ENCODE measurements around the gene SPRN.
"Not testable (repeated sequence)": the region's sequence is repeated elsewhere in the genome, so short reads cannot be mapped to it uniquely, and the experiment has no call there.

The SPRN gene

GRCh38 chr10:133442967-133443924 lies 18.8 kb upstream of the SPRN start:
- TF ChIP-seq CTCF (IDR thresholded peaks at IDR 0.05; ENCODE audit: low read depth, low read length) = no peak
- no peak for DNase-seq (ENCODE audit: low read depth in 2 of 2)
- no peak overlapping the region for H3K4me3 ChIP-seq (replicated peaks in 1 of 2; ENCODE audit: low read depth in 2 of 2, low read length in 2 of 2)

- DNase-seq (ENCODE audit: low read depth in 2 of 2) = no peak
- no peak overlapping the region for H3K4me3 ChIP-seq (replicated peaks in 1 of 2; ENCODE audit: low read depth in 2 of 2, low read length in 2 of 2)
- TF ChIP-seq CTCF (IDR thresholded peaks at IDR 0.05; ENCODE audit: low read depth, low read length) = no peak
These were observed 18.0 kb upstream of the SPRN start for GRCh38 chr10:133442191-133442966.

- no peak for DNase-seq (ENCODE audit: low read depth in 2 of 2)
- H3K4me3 ChIP-seq (replicated peaks in 1 of 2; ENCODE audit: low read depth in 2 of 2, low read length in 2 of 2) = no peak overlapping the region
- TF ChIP-seq CTCF (IDR thresholded peaks at IDR 0.05; ENCODE audit: low read depth, low read length) = no peak
These were observed 17.4 kb upstream of the SPRN start for GRCh38 chr10:133441780-133442179.

GRCh38 chr10:133441356-133441755 lies 16.9 kb upstream of the SPRN start:
- not testable (repeated sequence) for H3K4me3 ChIP-seq (replicated peaks in 1 of 2; ENCODE audit: low read depth in 2 of 2, low read length in 2 of 2); DNase-seq (ENCODE audit: low read depth in 2 of 2)

- no peak overlapping the region for H3K4me3 ChIP-seq (replicated peaks in 1 of 2; ENCODE audit: low read depth in 2 of 2, low read length in 2 of 2)
- TF ChIP-seq CTCF (IDR thresholded peaks at IDR 0.05; ENCODE audit: low read depth, low read length) = no peak
- DNase-seq (ENCODE audit: low read depth in 2 of 2) = no peak
These were observed 16.3 kb upstream of the SPRN start for GRCh38 chr10:133440633-133441285.

- H3K4me3 ChIP-seq (replicated peaks in 1 of 2; ENCODE audit: low read depth in 2 of 2, low read length in 2 of 2) = no peak overlapping the region
- no peak for DNase-seq (ENCODE audit: low read depth in 2 of 2)
- no peak for TF ChIP-seq CTCF (IDR thresholded peaks at IDR 0.05; ENCODE audit: low read depth, low read length)
These were observed 15.4 kb upstream of the SPRN start for GRCh38 chr10:133439517-133440461.
